DOHH2 (cell line): ENCODE results near the gene GJC2.
A peak's percentile ranks its signal among the peaks of the same experiment; 100 is the strongest.

ENCODE experiments used
- H3F3A ChIP-seq: fragments of 200-600 bp; sonication (generic), shearing (Covaris generic); 2 replicates; pipeline ENCODE4 v1.6.0; 2016; ENCODE audit warnings: antibody characterized with exemption, mild to moderate bottlenecking; ENCODE audit not compliant: control insufficient read depth, insufficient read depth
- H3K27ac ChIP-seq: fragments of 200-600 bp; sonication (generic); 2 replicates; pipeline ENCODE4 v1.5.1; 2014; ENCODE audit warnings: low read depth, mild to moderate bottlenecking, low read length, moderate library complexity
- H3K27me3 ChIP-seq: fragments of 200-600 bp; sonication (generic); 2 replicates; pipeline ENCODE4 v1.6.1; 2014; ENCODE audit warnings: mild to moderate bottlenecking, low read length, mixed read lengths; ENCODE audit not compliant: control insufficient read depth
- H3K36me3 ChIP-seq: fragments of 200-600 bp; sonication (generic); 2 replicates; pipeline ENCODE4 v1.6.1; 2014; ENCODE audit warnings: mild to moderate bottlenecking, low read length, moderate library complexity, mixed read lengths; ENCODE audit not compliant: control insufficient read depth
- H3K4me1 ChIP-seq: fragments of 200-600 bp; sonication (generic); 2 replicates; pipeline ENCODE4 v1.6.1; 2014; ENCODE audit warnings: mild to moderate bottlenecking, low read length, mixed read lengths; ENCODE audit not compliant: control insufficient read depth
- H3K4me2 ChIP-seq: fragments of 200-600 bp; sonication (generic); 2 replicates; pipeline ENCODE4 v1.6.0; 2014; ENCODE audit warnings: mild to moderate bottlenecking, low read length, moderate library complexity
- H3K4me3 ChIP-seq: fragments of 200-600 bp; sonication (generic); 2 replicates; pipeline ENCODE4 v1.5.1; 2014; ENCODE audit warnings: mild to moderate bottlenecking, low read length, mixed read lengths
- H3K79me2 ChIP-seq: fragments of 200-600 bp; sonication (generic); 2 replicates; pipeline ENCODE4 v1.6.1; 2014; ENCODE audit warnings: mild to moderate bottlenecking, low read length, mixed read lengths; ENCODE audit not compliant: control insufficient read depth
- H3K9me2 ChIP-seq: fragments of 200-600 bp; sonication (generic); replicated peaks from 2 replicates; pipeline ENCODE4 v1.6.1; 2014; ENCODE audit warnings: mild to moderate bottlenecking, low read length, mixed read lengths; ENCODE audit not compliant: control insufficient read depth
- H3K9me3 ChIP-seq: fragments of 200-600 bp; sonication (generic); 2 replicates; pipeline ENCODE4 v1.6.1; 2014; ENCODE audit warnings: antibody characterized with exemption, low read length, mixed read lengths; ENCODE audit not compliant: control insufficient read depth, insufficient read depth
- H4K20me1 ChIP-seq: fragments of 200-600 bp; sonication (generic); 2 replicates; pipeline ENCODE4 v1.6.0; 2014; ENCODE audit warnings: low read depth, mild to moderate bottlenecking, antibody characterized with exemption, low read length, moderate library complexity; ENCODE audit not compliant: control insufficient read depth, insufficient read depth
- EZH2phosphoT487 ChIP-seq: fragments of 200-600 bp; sonication (generic); IDR thresholded peaks from 2 replicates; pipeline ENCODE4 v1.6.1; 2017; ENCODE audit warnings: borderline replicate concordance, mild to moderate bottlenecking, antibody characterized with exemption, low read length, moderate library complexity, mixed read lengths
- TF ChIP-seq, protein P1 (sequence below): fragments of 200-600 bp; sonication (generic); IDR thresholded peaks from one replicate; pipeline ENCODE4 v1.5.1; 2014; ENCODE audit warnings: antibody characterized with exemption, mild to moderate bottlenecking, low read depth, low read length; ENCODE audit not compliant: poor library complexity, severe bottlenecking

Gene GJC2

DNA sequence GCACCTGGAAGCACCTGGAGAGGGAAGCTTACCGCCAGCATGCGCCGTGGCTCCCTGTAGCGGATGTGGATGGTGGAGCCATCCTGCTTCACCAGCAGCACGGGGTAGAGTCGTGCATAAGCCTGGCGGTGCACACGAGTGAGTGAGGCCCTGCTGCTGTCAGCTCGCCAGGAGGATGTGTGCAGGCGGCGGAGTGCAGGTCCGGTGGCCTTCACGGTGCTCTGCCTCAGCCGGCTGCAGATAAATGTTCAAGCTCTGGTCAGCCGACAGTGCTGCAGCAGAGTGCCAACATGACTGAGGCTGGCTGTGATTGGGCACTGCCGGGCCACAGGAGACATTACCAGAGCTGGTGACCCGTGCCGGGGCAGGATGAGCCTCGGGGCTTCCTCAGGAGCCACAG, 42.1 kb upstream of the GJC2 start:
- TF ChIP-seq, protein P1, sequence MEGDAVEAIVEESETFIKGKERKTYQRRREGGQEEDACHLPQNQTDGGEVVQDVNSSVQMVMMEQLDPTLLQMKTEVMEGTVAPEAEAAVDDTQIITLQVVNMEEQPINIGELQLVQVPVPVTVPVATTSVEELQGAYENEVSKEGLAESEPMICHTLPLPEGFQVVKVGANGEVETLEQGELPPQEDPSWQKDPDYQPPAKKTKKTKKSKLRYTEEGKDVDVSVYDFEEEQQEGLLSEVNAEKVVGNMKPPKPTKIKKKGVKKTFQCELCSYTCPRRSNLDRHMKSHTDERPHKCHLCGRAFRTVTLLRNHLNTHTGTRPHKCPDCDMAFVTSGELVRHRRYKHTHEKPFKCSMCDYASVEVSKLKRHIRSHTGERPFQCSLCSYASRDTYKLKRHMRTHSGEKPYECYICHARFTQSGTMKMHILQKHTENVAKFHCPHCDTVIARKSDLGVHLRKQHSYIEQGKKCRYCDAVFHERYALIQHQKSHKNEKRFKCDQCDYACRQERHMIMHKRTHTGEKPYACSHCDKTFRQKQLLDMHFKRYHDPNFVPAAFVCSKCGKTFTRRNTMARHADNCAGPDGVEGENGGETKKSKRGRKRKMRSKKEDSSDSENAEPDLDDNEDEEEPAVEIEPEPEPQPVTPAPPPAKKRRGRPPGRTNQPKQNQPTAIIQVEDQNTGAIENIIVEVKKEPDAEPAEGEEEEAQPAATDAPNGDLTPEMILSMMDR = no peak
- TF ChIP-seq EZH2phosphoT487 = no peak
- Histone ChIP-seq H4K20me1 (no peaks in the 10 kb centered on the region), H3K4me1 (peaks cover 30% of the 10 kb centered on the region), H3K79me2 (peaks cover 31% of the 10 kb centered on the region), H3K27me3 (no peaks in the 10 kb centered on the region), H3K36me3 (peaks cover 23% of the 10 kb centered on the region), H3F3A (peaks cover 5% of the 10 kb centered on the region; the same call in 1 of the 2 replicates), H3K9me3 (no peaks in the 10 kb centered on the region), H3K4me3 (no peak overlapping the region), H3K9me2 (no peaks in the 10 kb centered on the region), H3K4me2 (peak overlapping the region; percentile 85; the same call in 1 of the 2 replicates), H3K27ac (no peak overlapping the region)

GRCh38 chr1:228108055-228108690, 41.6 kb upstream of the GJC2 start:
- Histone ChIP-seq H3K36me3 (peaks cover 23% of the 10 kb centered on the region), H3K27me3 (no peaks in the 10 kb centered on the region), H3K4me3 (peak overlapping the region; percentile 96), H3K79me2 (peaks cover 26% of the 10 kb centered on the region), H3K4me1 (peaks cover 30% of the 10 kb centered on the region), H3K27ac (no peak overlapping the region), H3K9me2 (no peaks in the 10 kb centered on the region), H3F3A (peaks cover 5% of the 10 kb centered on the region; the same call in 1 of the 2 replicates), H3K9me3 (no peaks in the 10 kb centered on the region), H4K20me1 (no peaks in the 10 kb centered on the region), H3K4me2 (peak overlapping the region; percentile 85)
- TF ChIP-seq, protein P1 = no peak
- no peak for TF ChIP-seq EZH2phosphoT487

- Histone ChIP-seq H3K4me1 (peaks cover 27% of the 10 kb centered on the region), H3K79me2 (peaks cover 23% of the 10 kb centered on the region), H3K27ac (no peak overlapping the region), H3K9me3 (no peaks in the 10 kb centered on the region), H3K36me3 (peaks cover 23% of the 10 kb centered on the region), H3K9me2 (no peaks in the 10 kb centered on the region), H3K27me3 (no peaks in the 10 kb centered on the region), H3F3A (peaks cover 5% of the 10 kb centered on the region; the same call in 1 of the 2 replicates), H3K4me2 (peak overlapping the region; percentile 85), H4K20me1 (no peaks in the 10 kb centered on the region), H3K4me3 (peak overlapping the region; percentile 96)
- TF ChIP-seq, protein P1 = no peak
Measured at GRCh38 chr1:228108742-228109072, 41.0 kb upstream of the GJC2 start.
